HG03558 (cell line): ENCODE data around the gene TNIK.

Experiments used
- ATAC-seq: cut with Tn5 transposase; IDR thresholded peaks from one replicate; pipeline ENCODE4 v1.9.1; 2021; ENCODE audit warnings: moderate number of reproducible peaks; ENCODE audit not compliant: unreplicated experiment; ENCODE audit errors: extremely low read depth

Gene TNIK

DNA sequence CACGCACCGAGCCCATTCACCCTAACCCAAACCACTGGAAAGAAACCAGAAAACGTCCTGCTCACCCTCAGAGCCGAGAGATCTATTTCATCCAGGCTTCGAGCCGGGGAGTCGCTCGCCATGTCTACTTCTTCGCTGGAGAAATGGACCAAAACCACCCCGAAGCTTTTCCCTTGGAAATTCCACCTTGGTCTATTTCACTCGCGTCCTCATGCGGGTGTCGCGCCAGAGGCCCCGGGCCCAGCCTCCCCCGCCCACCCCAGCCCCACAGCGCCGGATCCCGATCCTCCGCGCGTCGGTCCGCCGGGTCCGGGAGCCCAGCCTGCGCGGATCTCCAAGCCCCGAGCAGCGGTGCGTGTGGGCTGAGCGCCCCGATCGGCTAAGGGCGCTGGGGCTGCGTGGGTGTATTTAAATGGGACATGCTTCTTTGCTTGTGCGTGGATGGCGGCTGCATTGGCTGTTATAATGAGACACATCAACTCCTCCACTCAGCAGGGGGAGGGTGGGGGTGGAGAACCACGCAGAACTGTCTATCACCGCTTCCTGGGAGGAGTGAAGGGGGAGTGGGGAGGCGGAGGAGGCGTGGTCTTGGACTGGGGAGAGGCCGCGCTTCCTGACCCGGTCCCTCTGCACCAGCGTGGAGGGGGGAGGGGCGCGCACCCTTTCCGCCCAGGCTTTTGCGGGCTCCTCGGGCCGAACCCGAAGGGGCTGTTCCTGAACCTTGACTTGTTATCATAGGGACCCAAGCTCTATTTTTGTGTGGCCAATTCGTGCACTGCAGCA lies at the start of gene TNIK:
Gene TNIK, minus strand, starts transcription at position 464 of the 783 bp plus-strand sequence. Its CDS starts 342 bp downstream, at position 122.
- ATAC-seq: peak; percentile 40

DNA sequence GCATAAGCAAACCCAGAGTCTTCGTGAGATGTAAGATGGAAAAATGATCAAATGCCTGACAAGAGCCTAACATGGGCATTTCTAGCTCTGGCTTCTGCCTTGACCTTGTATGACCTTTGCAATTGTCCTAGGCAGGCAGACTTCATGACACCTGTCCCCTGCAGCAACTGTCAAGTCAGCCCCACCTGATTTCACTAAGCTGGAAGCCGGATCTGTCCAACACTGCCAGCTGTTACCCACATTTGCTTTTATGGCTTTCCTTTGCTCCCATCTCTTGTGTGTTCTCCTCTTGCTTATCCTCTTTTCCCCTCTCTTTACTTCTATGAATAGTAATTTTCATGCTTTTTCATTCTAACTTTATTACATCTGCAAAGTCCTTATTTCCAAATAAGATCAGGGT lies 48.5 kb upstream of the TNIK start:
- ATAC-seq: no peak

DNA sequence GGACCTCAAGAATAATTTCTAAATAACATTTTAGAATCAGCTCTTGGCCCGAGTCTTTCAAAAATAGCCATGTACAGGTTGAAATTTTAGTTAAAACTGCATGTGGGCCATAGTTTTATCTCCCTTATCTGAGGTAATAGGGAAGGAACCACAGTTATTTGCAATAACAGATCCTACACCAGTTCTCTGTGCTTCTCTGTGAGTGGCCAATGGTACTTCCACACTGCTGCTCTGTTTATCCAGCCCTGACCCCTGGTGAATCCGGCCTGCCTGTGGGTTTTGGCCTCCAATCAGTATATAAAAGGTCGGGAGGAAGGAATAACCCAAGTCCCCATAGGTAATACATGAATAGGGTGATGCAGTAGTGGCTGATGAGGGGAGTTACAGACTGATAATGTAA lies 48.0 kb upstream of the TNIK start:
- ATAC-seq: no peak

DNA sequence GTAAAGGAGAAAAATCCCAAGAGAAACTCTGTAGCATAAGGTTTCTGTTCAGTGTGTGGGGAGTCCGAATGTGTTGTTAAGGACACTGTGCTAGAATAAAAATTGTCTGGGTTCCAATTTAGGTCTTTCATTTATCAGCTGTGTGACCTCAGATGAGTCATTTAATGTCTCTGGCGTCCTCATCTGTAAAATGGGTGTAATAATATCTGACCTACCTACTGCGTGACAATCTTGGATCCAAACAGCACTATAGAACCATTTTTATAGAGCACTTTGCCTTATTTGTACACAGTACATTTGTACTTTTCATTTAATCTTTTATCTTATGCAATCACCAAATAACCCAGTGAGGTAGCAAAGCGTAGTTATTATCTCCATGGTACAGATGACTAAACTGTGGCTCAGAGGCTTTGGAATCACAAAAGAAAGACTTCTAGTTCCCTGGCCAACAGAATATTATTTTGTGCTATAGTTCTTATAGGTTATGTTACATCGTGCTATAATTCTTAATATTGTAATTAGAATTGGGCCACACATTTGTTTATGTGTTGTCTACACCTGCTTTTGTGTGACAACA lies 46.6 kb upstream of the TNIK start:
- ATAC-seq: no peak

- no peak for ATAC-seq
These were observed 45.7 kb upstream of the TNIK start for GRCh38 chr3:171505822-171506333.

DNA sequence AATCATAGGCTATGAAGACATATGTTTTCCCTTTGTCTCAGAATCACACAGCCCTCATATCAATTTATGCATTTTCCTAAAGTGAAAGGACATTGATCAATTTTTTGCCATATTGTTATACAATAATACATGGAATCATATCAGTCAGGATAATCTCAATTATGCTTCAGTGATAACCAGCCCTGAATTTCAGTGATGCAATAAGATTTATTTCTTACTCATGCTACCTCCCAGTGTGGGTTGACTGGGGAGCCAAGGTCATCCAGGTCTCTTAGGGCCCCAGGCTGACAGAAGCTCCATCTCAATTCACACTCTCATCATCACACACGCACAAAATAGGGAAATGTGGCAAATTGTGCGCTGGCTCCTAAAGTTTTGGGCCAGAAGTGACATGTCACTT lies 44.2 kb upstream of the TNIK start:
- no peak for ATAC-seq

GRCh38 chr3:171503817-171504216 lies 43.6 kb upstream of the TNIK start:
- no peak for ATAC-seq

DNA sequence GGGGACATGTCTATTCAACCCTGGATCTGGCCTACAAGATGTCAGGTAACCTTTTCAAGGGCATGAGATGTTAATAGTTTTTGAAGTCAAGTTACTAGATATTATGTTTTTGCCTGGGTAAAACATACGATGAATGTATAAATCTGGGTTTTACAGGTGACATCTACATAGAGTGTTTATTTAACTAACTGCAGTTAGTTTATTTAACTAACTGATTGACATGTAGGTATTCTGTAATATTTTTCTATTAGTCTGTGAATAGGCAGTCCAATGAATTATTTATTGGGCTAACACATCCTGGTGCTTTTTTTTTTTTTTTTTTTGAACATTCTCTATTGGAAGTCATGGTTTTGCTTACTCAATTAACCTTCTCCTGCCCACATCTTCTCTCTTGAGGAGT lies 38.7 kb upstream of the TNIK start:
- ATAC-seq: no peak

GRCh38 chr3:171497468-171497867 lies 37.3 kb upstream of the TNIK start:
- ATAC-seq: no peak

GRCh38 chr3:171495413-171495812 lies 35.2 kb upstream of the TNIK start:
- ATAC-seq: no peak

GRCh38 chr3:171494457-171495109 lies 34.4 kb upstream of the TNIK start:
- ATAC-seq: no peak

DNA sequence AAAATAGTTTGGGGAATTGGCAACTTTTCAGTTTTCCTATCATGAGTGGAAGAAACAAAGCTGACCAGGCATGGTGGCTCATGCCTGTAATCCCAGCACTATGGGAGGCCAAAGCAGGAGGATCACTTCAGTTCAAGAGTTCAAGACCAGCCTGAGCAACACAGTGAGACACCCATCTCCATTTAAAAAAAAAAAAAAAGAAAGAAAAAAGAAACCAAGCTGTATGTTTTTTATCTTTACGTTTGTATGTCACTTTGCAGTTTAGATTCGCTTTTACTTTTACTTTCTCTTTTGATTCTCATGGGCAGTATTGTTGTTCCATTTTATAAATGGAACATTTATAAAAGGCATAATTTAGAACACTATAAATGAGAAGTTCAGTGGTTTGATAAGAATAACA lies 31.2 kb upstream of the TNIK start:
- ATAC-seq: no peak

GRCh38 chr3:171490901-171491300 lies 30.7 kb upstream of the TNIK start:
- no peak for ATAC-seq

GRCh38 chr3:171489348-171489747 lies 29.1 kb upstream of the TNIK start:
- no peak for ATAC-seq

- no peak for ATAC-seq
These were observed 28.3 kb upstream of the TNIK start for GRCh38 chr3:171488479-171488878.

DNA sequence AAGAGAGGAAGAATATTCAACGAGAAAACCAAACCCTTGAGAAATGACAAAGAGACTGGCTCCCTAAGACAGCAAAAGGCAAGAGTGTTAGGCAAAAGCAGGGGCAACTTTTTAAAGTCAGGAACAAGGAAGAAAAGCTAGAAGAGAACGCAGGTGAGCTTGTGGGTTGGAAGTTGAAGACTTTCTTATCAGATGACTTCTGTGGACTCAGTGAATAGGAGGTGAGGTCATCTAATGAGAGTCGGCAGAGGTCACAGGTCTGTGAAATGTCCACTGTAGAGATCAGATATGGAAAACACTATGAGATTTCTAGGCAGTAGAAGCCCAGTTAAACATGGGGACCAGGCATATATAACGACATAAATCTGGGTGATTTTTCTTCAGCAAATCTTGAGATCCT lies 27.2 kb upstream of the TNIK start:
- ATAC-seq: no peak

DNA sequence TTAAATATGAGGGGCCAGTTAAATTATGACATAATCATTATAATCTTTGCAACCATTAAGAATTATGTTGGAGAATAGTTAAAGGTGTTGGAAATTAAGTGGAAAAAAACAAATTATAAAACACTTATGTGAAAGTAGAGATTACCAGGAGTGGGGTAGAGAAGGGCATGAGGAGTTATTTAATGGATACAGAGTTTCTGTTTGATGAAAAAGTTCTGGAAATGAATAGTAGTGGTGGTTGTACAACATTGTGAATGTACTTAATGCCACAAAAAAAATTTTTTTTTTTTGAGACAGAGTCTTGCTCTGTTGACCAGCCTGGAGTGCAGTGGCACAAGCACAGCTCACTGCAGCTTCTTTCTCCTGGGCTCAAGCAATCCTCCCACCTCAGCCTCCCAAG lies 25.1 kb upstream of the TNIK start:
- no peak for ATAC-seq

DNA sequence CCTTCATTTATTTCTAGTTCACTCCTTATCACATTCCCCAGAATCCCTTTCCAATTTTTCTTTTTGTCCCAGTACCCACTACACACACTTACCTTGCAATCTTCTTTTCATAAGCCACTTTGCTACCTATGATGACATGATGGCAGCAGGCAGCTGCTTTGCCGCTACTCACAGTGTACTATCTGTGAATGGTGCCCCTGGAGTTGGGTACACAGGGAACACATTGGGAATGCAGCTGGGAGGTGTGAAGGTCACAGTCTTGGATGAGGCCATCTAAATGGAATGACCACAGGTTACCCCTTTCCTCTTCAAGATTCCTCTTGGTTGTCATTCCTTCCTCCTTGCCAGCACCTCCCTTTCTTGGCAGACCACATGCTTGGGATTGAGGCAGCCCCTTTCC lies 20.8 kb upstream of the TNIK start:
- no peak for ATAC-seq

GRCh38 chr3:171480526-171480925 lies 20.3 kb upstream of the TNIK start:
- ATAC-seq: peak; percentile 93

- no peak for ATAC-seq
These were observed 16.4 kb upstream of the TNIK start for GRCh38 chr3:171476532-171477102.

- ATAC-seq: no peak
These were observed 12.3 kb upstream of the TNIK start for GRCh38 chr3:171472552-171472951.
